GM10248 (cell line): ENCODE measurements around the gene CDH1.

Experiments used
- CTCF ChIA-PET: fragments of 300-600 bp; sonication (Branson Sonifier 250); formaldehyde crosslinking; extraction: SDS; loops from one replicate; lab custom pipeline; 2021; ENCODE audit warnings: antibody characterized with exemption; lab: Yijun Ruan, JAX
- POLR2A ChIA-PET: fragments of 350-650 bp; sonication (Branson Sonifier 250); formaldehyde crosslinking; extraction: SDS; loops from one replicate; lab custom pipeline; 2020; ENCODE audit warnings: antibody characterized with exemption; lab: Yijun Ruan, JAX
- DNase-seq: peaks from one replicate; pipeline ENCODE4 v3.0.0; 2012; ENCODE audit errors: extremely low spot score
- CTCF ChIP-seq: IDR thresholded peaks from 2 replicates; pipeline ENCODE4 v1.5.1; 2012; ENCODE audit warnings: mild to moderate bottlenecking, low read depth; ENCODE audit errors: extremely low read depth, missing control alignments, control extremely low read depth

CDH1 gene

DNA sequence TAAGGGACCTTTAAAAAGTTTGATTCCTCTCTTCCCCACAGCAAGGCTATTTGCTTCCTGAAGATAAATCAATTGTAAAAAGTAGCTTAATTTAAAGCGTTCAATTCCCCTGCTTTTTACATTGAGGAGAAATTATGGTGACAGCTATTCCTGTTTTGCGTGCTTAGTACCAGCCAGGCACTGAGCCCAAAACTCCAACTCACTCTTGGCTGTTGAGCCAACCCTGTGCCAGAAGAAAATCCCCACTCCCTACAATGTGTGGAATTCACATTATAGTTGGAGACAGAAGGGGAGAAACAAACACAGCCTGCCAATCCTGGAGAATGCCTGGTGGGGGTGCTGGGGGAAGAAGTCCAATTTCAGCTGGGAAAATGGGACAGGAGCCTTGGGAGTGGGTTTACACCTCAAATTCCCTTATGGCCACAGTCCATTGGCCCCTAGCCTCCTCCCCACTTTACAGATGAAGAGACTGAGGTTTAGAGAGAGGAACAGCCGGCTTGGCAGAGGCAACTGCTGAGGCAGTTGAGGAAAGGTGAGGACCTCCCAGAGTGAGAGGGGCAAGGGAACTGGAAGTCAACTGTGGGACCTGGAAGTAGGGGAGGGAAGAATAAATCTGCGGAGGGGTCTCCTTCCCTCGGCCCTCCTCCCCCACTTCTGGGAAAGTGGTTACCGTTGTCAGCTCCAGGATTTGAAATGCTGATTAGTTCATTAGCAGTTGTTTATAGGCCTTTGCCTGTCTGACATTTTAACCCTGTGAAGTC is 26.1 kb downstream of the CDH1 start:
- no peak for DNase-seq
- TF ChIP-seq CTCF = no peak
- ChIA-PET POLR2A (interaction anchor here (0.6 to 1.4 kb wide), 2 partner anchors 11 to 81 kb away, joined by 3 to 6 read pairs; no protein-coding TSS in a partner anchor), CTCF (interaction anchor here (1.4 to 1.6 kb wide), 3 partner anchors 11 to 242 kb away, joined by 4 to 7 read pairs (median 5); no protein-coding TSS in a partner anchor)

DNA sequence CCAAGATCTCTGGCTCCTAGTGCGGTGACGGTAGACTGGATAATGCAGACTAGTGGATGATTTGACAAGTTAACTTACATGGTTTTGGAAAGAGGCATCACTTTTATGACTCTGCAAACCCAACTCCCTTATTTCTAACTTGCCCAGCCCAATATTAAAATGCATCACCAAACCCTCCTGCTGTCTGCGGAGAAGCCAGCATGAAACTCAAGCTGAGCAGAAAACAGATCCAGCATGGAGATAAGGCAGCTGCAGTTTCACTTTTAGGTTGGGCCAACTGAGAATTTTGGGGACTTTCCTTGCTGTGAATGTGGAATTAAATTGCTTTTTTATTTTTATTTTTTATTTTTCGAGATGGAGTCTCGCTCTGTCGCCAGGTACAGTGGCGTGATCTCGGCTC is 27.8 kb downstream of the CDH1 start:
- DNase-seq = no peak
- ChIA-PET POLR2A (no interaction called here), CTCF (no interaction called here)
- TF ChIP-seq CTCF = no peak

GRCh38 chr16:68767581-68767980 is 30.5 kb downstream of the CDH1 start:
- no peak for DNase-seq
- CTCF ChIA-PET = interaction anchor here (2.1 kb wide), 1 partner anchor 11 kb away, joined by 7 read pairs; no protein-coding TSS in a partner anchor
- POLR2A ChIA-PET = no interaction called here
- TF ChIP-seq CTCF = no peak

DNA sequence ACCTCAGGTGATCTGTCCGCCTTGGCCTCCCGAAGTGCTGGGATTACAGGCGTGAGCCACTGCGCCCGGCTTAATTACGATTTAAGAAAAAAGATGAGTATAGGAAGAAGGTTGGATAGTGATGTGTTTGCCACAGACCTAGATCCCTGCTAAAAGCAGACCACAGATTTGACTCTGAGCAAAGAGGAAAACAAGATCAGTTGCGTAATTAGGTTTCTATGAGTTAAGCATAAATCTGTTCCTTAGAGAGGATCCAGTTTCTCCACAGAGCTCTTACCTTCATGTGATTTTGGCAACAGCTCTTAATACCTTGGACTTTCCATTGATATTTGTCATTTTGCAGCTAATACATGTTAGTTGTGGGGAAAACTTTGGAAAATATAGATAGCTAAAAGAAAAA is 31.1 kb downstream of the CDH1 start:
- POLR2A ChIA-PET = interaction anchor here (2.5 kb wide), 1 partner anchor 11 kb away, joined by 11 read pairs; no protein-coding TSS in a partner anchor
- CTCF ChIA-PET = interaction anchor here (1.5 kb wide), 1 partner anchor 11 kb away, joined by 5 read pairs; no protein-coding TSS in a partner anchor
- TF ChIP-seq CTCF = no peak
- DNase-seq = no peak

DNA sequence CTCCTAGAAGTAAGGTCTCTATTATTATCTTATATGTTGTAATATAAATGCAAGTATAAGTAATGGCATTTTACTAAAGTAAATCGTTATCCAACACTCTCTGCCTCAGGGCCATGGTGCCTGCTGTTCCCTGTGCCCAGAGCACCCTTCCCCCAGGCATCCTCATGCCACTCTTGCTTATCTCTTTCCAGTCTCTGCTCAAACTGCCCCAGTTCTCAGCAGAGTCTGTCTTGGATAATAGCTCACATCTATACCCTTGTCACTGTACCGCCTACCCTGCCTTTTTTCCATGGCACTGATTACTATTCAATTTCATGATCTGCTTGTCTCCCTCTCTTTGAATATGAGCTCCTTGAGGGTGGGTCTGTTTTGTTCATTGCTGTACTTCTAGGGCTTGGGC is 31.7 kb downstream of the CDH1 start:
- DNase-seq = no peak
- TF ChIP-seq CTCF = no peak
- POLR2A ChIA-PET = interaction anchor here (2.5 kb wide), 1 partner anchor 12 kb away, joined by 11 read pairs; no protein-coding TSS in a partner anchor
- CTCF ChIA-PET = interaction anchor here (1.0 to 1.5 kb wide), 3 partner anchors 12 to 31 kb away, joined by 3 to 5 read pairs (median 3); no protein-coding TSS in a partner anchor

- DNase-seq = no peak
- no peak for TF ChIP-seq CTCF
- ChIA-PET CTCF (interaction anchor here (1.2 to 1.6 kb wide), 2 partner anchors 10 to 30 kb away, joined by 4 to 5 read pairs; no protein-coding TSS in a partner anchor), POLR2A (no interaction called here)
These were observed 33.6 kb downstream of the CDH1 start for GRCh38 chr16:68770671-68771070.
